Activated CD4-positive, alpha-beta memory T cell treated with anti-CD3 and anti-CD28 coated beads, Interleukin-2, amount 10 ng/mL, durations not matched to agents 7 days and 5 days (primary cell): ENCODE data around the gene C19orf25. TPM values are rescaled to one million over a fixed set of nuclear protein-coding genes. Genes with fewer than 3 reads are reported as not detected.
A peak's percentile ranks its signal among the peaks of the same experiment; 100 is the strongest.

Source experiments
- CTCF ChIA-PET: fragments of 350-600 bp; sonication (Branson Sonifier 250); formaldehyde crosslinking; loops from one replicate; lab custom pipeline; 2021; ENCODE audit warnings: antibody characterized with exemption, inconsistent platforms; lab: Charles Lee
- POLR2A ChIA-PET: fragments of 350-600 bp; sonication (Branson Sonifier 250); formaldehyde crosslinking; loops from one replicate; lab custom pipeline; 2021; ENCODE audit warnings: antibody characterized with exemption; lab: Charles Lee
- DNase-seq: peaks from one replicate; pipeline ENCODE4 v3.0.0-alpha.2; 2020
- H3K27ac Mint-ChIP-seq: one replicate; pipeline ENCODE4 v1.8.0; 2021; ENCODE audit warnings: mild to moderate bottlenecking, mixed read lengths
- H3K27me3 Mint-ChIP-seq: one replicate; pipeline ENCODE4 v1.8.0; 2021; ENCODE audit warnings: mixed read lengths
- H3K36me3 Mint-ChIP-seq: one replicate; pipeline ENCODE4 v1.8.0; 2021; ENCODE audit warnings: low read depth, mixed read lengths
- H3K4me1 Mint-ChIP-seq: one replicate; pipeline ENCODE4 v1.8.0; 2021; ENCODE audit warnings: mixed read lengths
- H3K4me3 Mint-ChIP-seq: one replicate; pipeline ENCODE4 v1.8.0; 2021; ENCODE audit warnings: mild to moderate bottlenecking, mixed read lengths
- H3K9me3 Mint-ChIP-seq: one replicate; pipeline ENCODE4 v1.8.0; 2021; ENCODE audit warnings: mixed read lengths
- total RNA-seq, 2 experiments: library from RNA; stranded (reverse); gene quantifications; one replicate each; pipeline ENCODE4 v1.2.3, GENCODE V29; 2021

Gene C19orf25
- total RNA-seq, 2 experiments from 2014 or later, result 38.4 to 38.5 TPM

DNA sequence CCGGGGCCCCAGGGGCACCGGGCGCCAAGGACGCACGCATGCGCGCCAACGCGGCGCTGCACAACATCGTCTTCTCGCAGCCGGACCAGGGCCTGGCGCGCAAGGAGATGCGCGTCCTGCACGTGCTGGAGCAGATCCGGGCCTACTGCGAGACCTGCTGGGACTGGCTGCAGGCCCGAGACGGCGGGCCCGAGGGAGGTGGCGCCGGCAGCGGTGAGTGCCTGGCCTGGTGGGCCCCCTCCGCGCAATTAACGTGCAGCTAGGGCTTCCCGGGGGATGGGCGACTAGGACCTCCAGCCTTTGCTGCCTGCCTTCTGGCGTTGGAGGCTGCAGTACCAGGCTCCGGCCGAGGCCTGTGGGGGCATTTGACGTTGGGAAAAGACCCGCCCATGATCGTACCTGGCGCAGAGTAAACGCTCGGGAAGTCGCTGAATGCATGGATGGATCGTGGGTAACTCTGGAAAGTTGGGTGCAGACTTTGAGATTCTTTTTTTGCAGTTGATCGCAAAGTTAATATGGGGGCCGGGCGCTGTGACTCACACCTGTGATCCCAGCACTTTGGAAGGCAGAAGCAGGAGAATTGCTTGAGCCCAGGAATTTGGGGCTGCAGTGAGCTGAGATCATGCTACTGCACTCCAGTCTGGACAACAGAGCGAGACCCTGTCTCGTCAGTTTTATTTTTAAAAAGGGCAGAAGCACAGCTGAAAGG is 21.8 kb downstream of the C19orf25 start:
- no peak overlapping the region for H3K4me3 Mint-ChIP-seq
- no peaks in the 10 kb centered on the region for H3K36me3 Mint-ChIP-seq
- no peak for DNase-seq
- ChIA-PET POLR2A (interaction anchor here (1.0 to 1.6 kb wide), 2 partner anchors 10 to 12 kb away, joined by 3 read pairs; no protein-coding TSS in a partner anchor), CTCF (interaction anchor here (0.9 kb wide), 1 partner anchor 13 kb away, joined by 3 read pairs; no protein-coding TSS in a partner anchor)
- H3K27ac Mint-ChIP-seq, result no peak overlapping the region
- H3K9me3 Mint-ChIP-seq, result no peaks in the 10 kb centered on the region
- H3K4me1 Mint-ChIP-seq, result peaks cover 12% of the 10 kb centered on the region
- H3K27me3 Mint-ChIP-seq, result peaks cover 41% of the 10 kb centered on the region

DNA sequence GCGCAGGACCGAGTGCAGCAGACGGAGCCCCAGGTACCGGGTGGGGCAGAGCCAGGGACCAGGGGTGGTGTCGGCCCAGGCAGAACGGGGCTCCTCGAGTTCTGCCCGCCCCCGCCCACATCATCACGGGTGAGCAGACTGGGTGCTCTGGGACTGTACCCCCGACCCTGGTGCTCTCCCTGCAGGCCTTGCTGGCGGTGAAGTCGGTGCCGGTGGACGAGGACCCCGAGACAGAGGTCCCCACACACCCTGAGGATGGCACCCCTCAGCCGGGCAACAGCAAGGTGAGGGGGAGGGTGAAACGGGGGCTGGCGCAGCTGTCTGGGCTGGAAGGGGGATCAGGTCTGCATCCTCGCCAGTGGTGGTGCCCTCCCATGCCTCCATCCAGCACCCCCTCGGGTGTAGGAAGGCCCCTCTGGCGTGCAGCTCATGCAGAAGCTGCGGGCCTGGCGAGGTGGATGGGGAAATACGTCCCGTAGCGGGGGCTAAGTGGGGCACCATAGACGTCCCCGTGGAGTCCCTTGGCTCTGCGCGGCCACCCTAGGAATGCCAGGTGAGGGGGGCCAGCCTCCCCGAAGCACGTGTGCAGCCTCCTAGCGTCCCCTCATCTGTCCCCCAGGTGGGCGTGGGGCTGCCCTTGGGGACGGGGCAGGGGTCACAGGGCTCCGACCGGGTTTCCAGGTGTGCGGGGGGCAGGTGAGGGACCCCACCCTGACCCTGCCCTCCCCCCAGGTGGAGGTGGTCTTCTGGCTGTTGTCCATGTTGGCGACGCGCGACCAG is 22.7 kb downstream of the C19orf25 start:
- Mint-ChIP-seq H3K36me3 (no peaks in the 10 kb centered on the region), H3K9me3 (no peaks in the 10 kb centered on the region), H3K4me1 (peaks cover 12% of the 10 kb centered on the region), H3K27me3 (peaks cover 47% of the 10 kb centered on the region), H3K4me3 (no peak overlapping the region), H3K27ac (no peak overlapping the region)
- POLR2A ChIA-PET, result interaction anchor here (1.2 to 1.6 kb wide), 3 partner anchors 10 to 15 kb away, joined by 4 to 7 read pairs (median 5); no protein-coding TSS in a partner anchor
- CTCF ChIA-PET, result interaction anchor here (1.4 kb wide), 1 partner anchor 11 kb away, joined by 4 read pairs; no protein-coding TSS in a partner anchor
- no peak for DNase-seq

DNA sequence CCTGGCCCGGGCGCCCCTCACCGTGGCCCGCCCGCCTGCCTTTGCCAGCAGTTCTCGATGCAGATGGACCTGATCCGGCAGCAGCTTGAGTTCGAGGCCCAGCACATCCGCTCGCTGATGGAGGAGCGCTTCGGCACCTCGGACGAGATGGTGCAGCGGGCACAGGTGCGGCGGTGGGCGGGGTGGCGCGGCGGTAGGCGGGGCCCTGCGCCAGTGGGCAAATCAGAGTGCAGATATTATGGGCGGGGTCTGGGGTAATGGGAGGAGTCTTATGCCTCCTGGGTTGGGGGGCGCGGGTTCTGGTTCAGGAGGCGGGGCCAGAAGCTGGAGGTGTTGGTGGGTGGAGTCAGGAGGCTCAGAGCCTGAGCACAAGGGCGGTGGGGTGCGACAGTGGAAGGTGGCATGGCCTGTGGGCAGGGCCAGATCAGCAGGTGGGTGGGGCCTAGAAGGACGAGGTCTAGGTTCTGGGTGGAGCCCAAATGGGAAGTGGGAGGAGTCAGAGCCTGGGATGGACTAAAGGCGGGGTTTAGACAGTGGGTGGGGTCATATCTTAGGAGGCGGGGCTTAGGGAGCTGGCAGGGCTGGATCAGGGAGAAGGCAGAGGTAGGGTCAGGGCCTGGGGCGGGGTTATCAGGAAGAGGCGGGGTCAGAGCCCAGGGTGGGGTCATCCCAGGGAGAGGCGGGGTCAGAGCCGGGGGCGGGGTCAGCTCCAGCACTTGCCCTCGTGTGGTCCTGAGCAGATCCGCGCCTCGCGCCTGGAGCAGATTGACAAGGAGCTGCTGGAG is 23.5 kb downstream of the C19orf25 start:
- peak; percentile 72 for DNase-seq
- H3K27ac Mint-ChIP-seq, result no peak overlapping the region
- no peaks in the 10 kb centered on the region for H3K9me3 Mint-ChIP-seq
- POLR2A ChIA-PET, result interaction anchor here (0.6 to 1.6 kb wide), 4 partner anchors 10 to 18 kb away, joined by 3 to 7 read pairs (median 4); no protein-coding TSS in a partner anchor
- H3K4me3 Mint-ChIP-seq, result no peak overlapping the region
- CTCF ChIA-PET, result interaction anchor here (1.4 to 1.7 kb wide), 3 partner anchors 10 to 211 kb away, joined by 4 to 6 read pairs (median 4); no protein-coding TSS in a partner anchor
- H3K36me3 Mint-ChIP-seq, result no peaks in the 10 kb centered on the region
- peaks cover 55% of the 10 kb centered on the region for H3K27me3 Mint-ChIP-seq
- peaks cover 14% of the 10 kb centered on the region for H3K4me1 Mint-ChIP-seq

DNA sequence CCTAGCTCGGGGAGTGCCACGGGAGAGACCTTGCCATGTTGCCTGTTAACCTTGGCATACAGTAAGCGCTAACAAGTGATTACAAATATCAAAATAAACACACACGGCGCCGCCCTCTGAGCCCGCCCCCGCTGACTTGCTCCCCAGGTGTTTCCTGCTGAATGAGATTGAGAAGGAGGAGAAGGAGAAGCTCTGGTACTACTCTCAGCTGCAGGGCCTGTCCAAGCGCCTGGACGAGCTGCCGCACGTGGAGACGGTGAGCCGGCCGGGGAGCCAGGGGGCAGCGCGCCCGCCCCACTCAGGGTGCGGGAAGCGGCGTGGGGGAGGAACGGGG is 24.0 kb downstream of the C19orf25 start:
- ChIA-PET POLR2A (interaction anchor here (0.6 to 1.6 kb wide), 3 partner anchors 11 to 18 kb away, joined by 3 to 7 read pairs (median 5); no protein-coding TSS in a partner anchor), CTCF (interaction anchor here (1.4 to 1.7 kb wide), 3 partner anchors 9 to 210 kb away, joined by 4 to 6 read pairs (median 4); no protein-coding TSS in a partner anchor)
- no peaks in the 10 kb centered on the region for H3K9me3 Mint-ChIP-seq
- DNase-seq, result no peak
- H3K4me3 Mint-ChIP-seq, result no peak overlapping the region
- H3K36me3 Mint-ChIP-seq, result no peaks in the 10 kb centered on the region
- peaks cover 17% of the 10 kb centered on the region for H3K4me1 Mint-ChIP-seq
- H3K27me3 Mint-ChIP-seq, result peaks cover 59% of the 10 kb centered on the region
- no peak overlapping the region for H3K27ac Mint-ChIP-seq

DNA sequence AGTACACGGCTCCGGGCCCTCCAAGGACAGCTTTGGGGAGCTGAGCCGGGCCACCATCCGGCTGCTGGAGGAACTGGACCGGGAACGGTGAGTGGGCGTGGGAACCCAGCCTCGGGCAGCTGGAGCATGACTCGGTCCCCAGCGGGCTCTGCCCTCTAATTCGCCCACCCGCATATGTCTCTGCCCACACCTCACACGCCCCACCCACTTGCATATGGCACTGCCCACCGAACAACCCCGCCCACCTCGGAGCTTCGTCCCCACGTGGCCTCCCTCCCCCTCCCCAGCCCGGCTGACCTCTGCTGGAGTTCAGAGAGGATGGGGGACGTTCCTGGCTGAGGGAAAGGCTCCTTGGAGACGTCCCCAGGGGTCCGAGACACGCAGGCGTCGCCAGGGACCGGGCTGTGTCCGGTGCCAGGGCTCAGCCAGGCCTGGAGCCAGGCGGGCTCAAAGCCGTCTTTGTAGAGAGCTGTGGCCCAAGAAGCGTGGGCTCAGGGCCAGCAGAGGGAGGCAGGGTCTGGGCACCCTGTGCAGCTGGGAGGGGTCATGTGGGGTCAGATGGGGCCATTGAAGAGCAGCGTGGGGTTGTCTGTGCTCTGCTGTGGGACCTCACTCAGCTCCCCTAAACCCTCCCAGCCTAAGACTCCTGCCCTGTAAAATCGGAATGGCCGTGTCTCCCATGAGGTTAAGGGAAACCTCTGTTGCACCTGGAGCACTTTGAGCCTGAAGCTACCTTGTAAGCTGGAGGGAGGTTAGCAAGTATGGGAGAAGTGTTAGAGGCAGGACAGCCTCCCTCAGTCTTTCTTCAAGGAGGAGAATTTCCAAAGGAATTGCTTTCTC is 25.3 kb downstream of the C19orf25 start:
- H3K27ac Mint-ChIP-seq, result no peak overlapping the region
- CTCF ChIA-PET, result interaction anchor here (1.5 to 1.7 kb wide), 2 partner anchors 15 to 209 kb away, joined by 4 to 6 read pairs; no protein-coding TSS in a partner anchor
- DNase-seq, result no peak
- H3K4me3 Mint-ChIP-seq, result no peak overlapping the region
- no peaks in the 10 kb centered on the region for H3K9me3 Mint-ChIP-seq
- no peaks in the 10 kb centered on the region for H3K36me3 Mint-ChIP-seq
- H3K4me1 Mint-ChIP-seq, result peaks cover 21% of the 10 kb centered on the region
- POLR2A ChIA-PET, result no interaction called here
- peaks cover 59% of the 10 kb centered on the region for H3K27me3 Mint-ChIP-seq

DNA sequence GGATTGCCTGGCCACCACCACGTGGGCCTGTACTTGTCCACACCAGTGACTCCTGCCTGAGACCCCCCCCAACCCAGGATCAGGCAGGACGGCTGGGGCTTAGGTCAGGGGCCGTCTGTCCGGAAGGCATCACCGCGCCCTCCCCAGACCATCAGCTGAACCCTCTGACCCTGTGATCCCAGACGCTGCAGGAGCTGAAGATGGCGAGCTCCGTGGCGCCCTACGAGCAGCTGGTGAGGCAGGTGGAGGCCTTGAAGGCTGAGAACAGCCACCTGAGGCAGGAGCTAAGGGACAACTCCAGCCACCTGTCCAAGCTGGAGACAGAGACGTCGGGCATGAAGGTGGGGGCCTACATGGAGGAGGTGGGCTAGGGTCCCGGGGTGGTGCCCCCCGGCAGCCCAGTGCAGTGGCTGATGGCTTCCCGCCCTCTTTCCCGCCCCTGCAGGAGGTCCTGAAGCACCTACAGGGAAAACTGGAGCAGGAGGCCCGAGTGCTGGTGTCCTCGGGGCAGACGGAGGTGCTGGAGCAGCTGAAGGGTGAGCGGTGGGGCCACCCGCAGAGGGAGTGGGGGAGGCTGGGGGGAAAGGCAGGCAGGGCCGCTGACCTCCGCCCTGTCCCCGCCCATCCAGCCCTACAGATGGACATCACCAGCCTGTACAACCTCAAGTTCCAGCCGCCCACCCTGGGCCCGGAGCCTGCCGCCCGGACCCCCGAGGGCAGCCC is 26.1 kb downstream of the C19orf25 start:
- Mint-ChIP-seq H3K27me3 (peaks cover 58% of the 10 kb centered on the region), H3K36me3 (no peaks in the 10 kb centered on the region), H3K4me3 (no peak overlapping the region), H3K27ac (no peak overlapping the region), H3K9me3 (no peaks in the 10 kb centered on the region), H3K4me1 (peaks cover 21% of the 10 kb centered on the region)
- ChIA-PET CTCF (no interaction called here), POLR2A (no interaction called here)
- DNase-seq, result no peak

DNA sequence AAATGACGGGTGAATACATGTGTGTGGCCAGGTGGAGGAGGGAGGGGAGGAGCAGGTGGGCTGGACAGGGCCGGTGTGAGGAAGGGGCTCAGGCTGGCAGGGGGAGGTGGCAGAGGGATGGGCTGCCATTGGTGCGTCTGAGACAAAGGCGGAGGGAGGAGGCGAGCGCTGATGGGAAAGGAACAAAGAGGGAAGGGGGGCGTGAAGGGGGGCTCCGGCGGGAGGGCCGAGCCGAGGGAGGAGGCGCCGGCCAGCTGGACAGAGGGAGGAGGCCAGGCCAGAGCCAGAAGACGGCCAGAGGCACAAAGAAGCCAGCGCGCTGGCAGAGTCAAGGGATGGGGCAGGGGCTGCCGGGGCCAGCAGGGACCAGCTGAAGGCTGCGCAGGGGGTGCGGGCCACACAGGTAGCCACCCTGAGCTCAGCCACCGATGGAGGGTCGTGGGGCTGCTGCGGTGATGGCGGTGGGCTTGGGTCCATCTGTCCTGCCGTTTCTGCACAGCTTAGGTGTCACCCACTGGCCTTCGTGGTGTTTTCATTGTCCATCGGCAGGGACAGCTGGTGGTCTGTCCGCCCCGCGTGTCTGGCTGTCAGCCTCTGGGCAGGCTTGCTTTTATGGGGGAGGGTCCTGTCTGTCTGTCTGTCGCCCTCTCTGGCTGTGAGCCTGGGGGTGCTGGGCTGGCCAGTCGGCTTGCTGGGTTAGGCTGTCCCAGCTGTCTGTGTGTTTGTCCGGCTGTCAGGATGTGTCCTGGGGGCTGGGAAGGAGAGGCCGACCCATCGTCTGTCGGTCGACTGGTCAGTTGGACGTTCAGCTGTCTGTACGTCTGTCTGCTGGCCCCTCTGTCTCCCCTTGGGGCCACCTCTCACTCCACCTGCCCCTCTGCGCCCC is 26.9 kb downstream of the C19orf25 start:
- H3K27me3 Mint-ChIP-seq, result peaks cover 60% of the 10 kb centered on the region
- ChIA-PET CTCF (no interaction called here), POLR2A (no interaction called here)

DNA sequence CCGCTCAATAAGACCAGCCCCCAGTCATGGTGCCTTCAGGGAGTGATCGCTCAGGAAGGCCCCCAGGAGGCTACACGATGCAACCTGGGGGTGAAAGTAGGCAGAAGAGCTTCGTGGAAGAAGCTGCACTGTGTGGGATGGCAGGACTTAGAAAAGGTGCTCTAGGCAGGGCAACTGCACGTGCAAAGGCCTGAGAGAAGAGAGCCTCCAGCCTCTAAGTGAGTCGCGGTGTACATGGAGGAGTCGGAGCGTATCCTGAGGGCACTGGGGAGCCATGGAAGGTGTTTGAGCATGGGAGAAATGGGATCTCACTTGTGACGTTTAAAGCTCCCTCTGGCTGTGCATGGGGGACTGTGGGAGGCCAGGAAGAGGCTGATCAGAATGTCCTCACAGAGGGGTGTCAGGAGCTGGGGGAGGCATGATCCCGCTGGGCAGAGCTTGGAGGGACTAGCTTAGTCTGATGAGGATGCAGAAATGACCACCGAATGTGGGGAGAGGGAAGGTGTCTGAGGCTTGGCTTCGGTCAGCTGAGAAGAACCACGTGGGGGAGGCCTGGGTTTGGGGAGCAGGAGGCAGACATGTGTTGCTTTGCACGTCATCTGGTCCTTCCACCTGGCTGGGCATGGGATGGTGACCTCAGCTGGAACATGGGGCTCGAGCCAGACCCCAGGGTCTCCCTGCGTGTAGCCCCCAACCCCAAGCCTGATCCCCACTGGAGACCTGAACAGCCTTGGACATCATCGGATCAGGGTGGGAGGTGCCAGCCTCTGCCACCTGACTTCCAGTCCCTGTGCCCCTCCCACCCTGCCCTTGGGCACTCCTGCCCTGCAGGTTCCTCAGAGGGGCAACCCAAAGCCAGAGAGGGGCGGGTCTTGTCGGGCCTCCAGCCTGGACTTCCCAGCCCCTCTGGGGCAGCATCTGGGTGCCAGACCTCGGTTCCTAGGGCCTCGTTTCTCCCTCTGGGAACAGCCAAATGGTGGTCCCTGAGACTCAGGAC is 28.0 kb downstream of the C19orf25 start:
- Mint-ChIP-seq H3K9me3 (no peaks in the 10 kb centered on the region), H3K36me3 (no peaks in the 10 kb centered on the region), H3K4me1 (peaks cover 25% of the 10 kb centered on the region), H3K27ac (no peak overlapping the region), H3K4me3 (no peak overlapping the region), H3K27me3 (peaks cover 62% of the 10 kb centered on the region)
- ChIA-PET POLR2A (interaction anchor here (1.0 to 1.4 kb wide), 2 partner anchors 17 to 38 kb away, joined by 3 read pairs; no protein-coding TSS in a partner anchor), CTCF (interaction anchor here (0.6 kb wide), 1 partner anchor 876 kb away, joined by 3 read pairs; no protein-coding TSS in a partner anchor)
- no peak for DNase-seq

More for the DNA sequence above, 26.9 kb downstream of the C19orf25 start:
- peaks cover 25% of the 10 kb centered on the region for H3K4me1 Mint-ChIP-seq
- no peaks in the 10 kb centered on the region for H3K9me3 Mint-ChIP-seq
- no peaks in the 10 kb centered on the region for H3K36me3 Mint-ChIP-seq
- H3K27ac Mint-ChIP-seq, result no peak overlapping the region
- H3K4me3 Mint-ChIP-seq, result no peak overlapping the region
- no peak for DNase-seq

DNA sequence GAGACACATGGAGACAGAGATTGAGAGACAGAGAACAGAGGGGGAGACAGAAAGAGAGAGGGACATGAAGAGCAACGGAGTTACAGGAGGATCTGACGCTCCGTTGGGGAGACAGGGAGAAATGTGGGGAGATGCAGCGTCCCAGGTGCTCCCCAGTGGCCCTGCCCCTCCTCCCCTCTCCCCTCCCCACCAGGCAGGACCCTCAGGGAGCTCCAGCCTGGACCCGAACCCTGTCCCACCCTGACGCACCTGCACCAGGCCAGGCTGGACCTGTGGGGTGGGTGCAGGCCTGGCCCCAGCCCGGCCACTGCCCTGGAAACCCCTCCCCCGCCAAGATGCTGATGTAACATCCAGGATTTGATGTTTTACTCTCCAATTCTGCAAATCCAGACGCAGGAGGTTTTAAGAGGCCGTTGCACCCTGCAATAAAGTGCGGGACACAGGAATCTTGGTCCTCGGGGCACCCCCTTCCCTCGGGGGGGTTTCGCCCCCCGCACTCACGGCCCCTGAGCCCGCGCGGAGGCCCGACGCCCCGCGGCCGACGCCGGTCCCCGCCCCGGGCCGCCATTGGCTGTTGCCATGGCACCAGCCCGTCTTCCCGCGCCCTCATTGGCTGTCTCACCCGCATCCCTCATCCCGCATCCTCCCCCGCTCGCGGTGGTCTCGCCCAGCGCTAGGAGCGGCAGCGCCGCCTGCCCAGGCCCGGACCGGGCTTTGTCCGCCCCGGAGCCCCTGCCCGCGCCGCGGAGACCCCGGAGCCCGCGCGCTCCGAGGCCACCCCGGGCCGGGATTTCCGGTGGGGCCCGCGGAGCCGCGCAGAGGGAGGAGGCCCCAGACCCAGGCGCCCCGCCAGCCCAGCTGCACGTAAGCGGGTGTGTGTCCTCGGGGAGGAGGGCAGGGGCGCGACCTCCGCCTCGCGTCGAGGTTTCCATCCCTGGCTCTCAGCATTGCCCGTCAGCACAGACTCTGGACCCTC is 29.3 kb downstream of the C19orf25 start, which contains the start of gene APC2:
TSS of gene APC2 (plus strand) at position 655 of the 976 bp plus-strand sequence. CDS start 2,881 bp downstream, outside the sequence.
- ChIA-PET CTCF (no interaction called here), POLR2A (interaction anchor here (1.4 kb wide), 1 partner anchor 19 kb away, joined by 3 read pairs; no protein-coding TSS in a partner anchor)
- Mint-ChIP-seq H3K27ac (no peak within 1 kb of the TSS), H3K4me3 (no peak within 1 kb of the TSS), H3K36me3 (no peaks in the 10 kb centered on the region), H3K27me3 (peaks cover 55% of the 10 kb centered on the region), H3K4me1 (peaks cover 23% of the 10 kb centered on the region), H3K9me3 (no peaks in the 10 kb centered on the region)
- peak; percentile 33 for DNase-seq
